NCI-H526 treated with DMSO at 0.1 percent for 48 hours (cell line): ENCODE measurements around the gene ALPK1.
"Not testable (repeated sequence)": the region's sequence is repeated elsewhere in the genome, so short reads cannot be mapped to it uniquely, and the experiment has no call there.

Source experiments
- DNase-seq: peaks from one replicate; lab custom pipeline; 2025; lab: John Stamatoyannopoulos, UW

Gene ALPK1

GRCh38 chr4:112379306-112379705 lies 82.1 kb downstream of the ALPK1 start:
- no peak for DNase-seq

DNA sequence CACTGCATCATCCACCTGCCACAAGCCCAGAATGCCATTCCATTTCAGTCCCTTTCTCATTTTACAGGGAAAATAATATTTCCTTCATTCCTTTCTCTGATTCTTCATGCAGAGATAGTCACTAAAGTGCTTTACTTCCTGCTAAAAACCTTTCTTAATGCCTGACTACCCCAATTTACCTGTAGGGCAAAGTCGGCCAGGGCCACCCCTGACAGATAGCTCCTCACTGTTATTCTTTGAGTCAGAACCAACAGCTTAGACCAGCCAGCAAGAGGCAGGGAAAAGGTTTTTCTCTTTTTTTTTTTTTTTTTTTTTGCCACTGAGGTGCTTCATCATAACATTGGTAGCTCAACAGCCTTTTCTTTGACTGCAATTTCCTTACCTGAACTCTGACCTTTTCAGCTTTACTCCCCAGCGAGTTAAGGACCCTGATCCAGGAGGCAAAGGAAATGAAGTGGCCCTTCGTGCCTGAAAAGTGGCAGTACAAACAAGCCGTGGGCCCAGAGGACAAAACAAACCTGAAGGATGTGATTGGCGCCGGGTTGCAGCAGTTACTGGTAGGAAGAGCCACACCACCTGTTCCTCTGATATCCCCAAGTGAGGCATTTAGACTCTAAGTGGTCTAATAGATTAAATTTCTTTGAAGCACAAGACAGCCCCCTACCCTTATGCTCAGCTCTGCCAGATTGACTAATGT lies 85.0 kb downstream of the ALPK1 start:
- DNase-seq: no peak

GRCh38 chr4:112386071-112386470 lies 88.9 kb downstream of the ALPK1 start:
- DNase-seq: no peak

DNA sequence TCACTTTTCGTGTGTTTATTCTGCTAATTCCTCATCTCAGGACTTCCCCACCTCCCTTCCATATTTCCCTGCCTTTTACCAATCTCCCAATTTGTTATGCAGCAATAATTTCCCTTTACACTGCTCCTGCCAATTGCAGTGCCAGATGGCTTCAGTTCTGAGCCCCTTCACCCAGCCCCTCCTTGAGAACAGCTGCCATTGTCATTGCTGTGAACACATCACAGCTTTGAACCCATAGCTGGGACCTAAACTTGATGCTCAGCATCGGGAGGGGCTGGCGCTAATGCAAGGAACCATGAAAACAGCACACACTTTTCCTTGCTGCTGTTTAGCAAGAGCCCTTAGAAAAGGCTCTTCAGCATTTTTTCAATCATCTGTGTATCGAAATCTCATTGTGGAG lies 104.9 kb downstream of the ALPK1 start:
- no peak for DNase-seq

DNA sequence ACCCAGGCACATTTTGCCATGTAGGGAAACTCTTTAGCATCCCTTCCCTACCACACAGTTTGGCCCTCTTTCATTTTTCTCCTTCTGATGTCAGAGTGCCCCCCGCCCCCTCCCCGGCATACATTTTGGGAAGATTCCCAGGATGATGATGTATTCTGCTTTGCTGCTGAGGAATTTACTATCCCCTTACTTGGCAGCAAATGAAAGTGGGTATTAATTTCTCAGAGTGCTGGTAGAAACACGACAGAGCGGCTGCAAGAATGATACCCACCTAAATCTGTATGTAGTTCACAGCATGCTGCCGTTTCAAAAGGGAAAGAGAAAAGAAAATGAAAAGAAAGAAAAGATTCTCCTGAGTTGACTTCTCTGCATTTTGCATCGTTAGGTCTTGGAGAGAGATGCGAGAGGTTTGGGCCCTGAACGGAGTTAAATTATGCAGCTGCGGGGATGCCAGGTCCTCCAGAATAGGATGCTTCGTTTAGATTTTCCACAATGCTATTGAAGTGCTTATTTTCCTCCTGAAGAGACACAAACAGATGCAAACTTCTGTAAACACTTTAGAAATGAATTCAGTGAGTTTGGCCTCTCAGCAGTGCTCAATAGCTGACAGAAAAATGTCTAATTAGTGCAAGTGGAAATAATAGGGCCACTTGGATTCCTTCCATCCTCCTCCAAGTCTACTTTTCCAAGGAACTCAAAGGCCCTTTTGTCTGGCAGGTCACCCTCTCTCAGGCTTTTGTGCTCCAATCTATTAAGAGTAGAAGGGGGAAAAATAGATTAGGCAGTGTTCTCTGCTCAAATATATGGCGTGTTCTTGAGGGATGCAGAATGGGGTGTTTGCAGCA lies 106.2 kb downstream of the ALPK1 start:
- DNase-seq: no peak

DNA sequence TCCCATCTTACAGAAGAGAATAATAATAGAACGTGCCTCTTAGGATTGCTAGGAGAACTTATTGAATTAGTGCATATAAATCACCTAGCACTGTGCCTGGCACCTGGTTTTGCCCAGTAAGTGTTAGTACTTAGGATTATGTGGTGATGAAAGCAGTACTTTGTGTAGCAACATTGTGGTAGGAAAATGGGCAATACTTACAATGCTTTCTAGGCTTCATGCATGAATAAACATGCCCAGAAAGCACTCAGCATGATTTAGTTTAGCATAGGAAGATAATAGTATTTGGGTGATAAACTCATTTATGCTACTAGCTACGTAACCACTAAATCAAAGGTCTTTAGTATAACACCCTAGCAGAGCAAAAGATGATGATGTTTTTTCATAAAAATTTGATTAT lies 113.2 kb downstream of the ALPK1 start:
- DNase-seq: no peak

GRCh38 chr4:112410804-112411203 lies 113.6 kb downstream of the ALPK1 start:
- DNase-seq: no peak

- no peak for DNase-seq
Observed at GRCh38 chr4:112411781-112412550, 114.8 kb downstream of the ALPK1 start.

DNA sequence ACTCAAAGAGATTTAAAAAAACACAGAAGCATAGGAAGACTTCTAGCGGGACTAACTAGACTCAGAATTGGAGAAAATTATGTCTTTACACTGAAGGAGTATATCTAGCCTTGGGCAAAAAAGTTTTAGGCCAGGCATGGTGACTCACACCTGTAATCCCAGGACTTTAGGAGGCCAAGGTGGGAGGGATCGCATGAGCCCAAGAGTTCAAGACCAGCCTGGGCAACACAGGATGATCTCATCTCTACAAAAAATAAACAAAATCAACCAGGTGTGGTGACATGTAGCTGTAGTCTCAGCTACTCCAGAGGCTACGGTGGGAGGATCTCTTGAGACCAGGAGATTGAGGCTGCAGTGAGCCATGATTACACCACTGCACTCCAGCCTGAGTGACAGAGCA lies 119.3 kb downstream of the ALPK1 start:
- DNase-seq: no peak

GRCh38 chr4:112418092-112418491 lies 120.9 kb downstream of the ALPK1 start:
- DNase-seq: no peak

DNA sequence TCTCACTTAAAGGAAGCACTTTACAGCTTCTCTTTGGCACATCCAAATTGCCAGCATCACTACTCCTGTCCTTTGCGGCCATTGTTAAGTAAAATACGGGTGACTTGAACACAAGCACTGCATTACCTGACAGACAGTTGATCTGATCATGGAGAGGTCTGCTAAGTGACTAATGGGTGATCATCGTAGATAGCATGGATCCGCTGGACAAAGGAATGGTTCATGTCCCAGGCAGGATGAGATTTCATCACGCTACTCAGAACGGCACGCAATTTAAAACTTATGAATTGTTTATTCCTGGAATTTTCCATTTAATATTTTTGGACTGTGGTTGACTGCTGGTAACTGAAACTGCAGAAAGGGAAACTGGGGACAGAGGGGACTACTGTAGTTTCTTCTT lies 124.7 kb downstream of the ALPK1 start:
- no peak for DNase-seq

DNA sequence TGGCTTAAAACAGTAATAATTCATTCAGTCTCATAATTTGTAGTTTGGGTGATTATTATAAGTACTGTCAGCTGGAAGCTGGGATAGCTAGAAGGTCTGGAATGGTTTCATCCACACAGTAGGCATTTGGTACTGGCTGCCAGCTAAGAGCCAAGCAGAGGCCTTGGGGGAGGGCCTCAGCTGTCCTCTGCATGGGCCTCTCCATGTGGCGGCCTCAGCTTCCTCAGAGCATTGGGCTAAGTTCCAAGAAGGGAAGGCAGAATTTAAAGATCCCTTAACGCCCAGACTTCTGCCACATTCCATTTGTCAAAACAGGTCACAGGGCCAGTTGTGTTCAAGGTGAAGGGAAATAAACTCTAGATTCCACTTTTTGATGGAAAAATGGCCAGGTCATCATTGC lies 125.5 kb downstream of the ALPK1 start:
- no peak for DNase-seq

DNA sequence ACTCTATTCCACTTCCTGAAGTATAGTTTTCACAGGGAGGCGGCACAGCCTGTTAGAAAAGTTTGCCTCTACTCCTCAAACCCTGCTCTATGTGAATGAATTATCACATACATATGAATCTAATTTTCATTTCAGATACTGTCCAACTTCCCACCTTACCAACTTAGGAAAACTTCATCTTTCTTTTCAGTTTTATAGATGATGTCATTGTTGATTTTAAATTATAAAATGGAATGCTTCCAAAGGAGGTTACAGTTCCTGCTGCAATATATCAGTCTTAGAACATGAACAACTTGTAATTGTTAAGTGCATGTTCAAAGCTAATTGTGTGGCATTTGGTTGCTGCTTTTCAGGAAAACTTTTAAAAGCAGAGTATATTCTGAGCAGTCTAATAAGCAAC lies 126.4 kb downstream of the ALPK1 start:
- no peak for DNase-seq

- no peak for DNase-seq
Observed at GRCh38 chr4:112425823-112426222, 128.7 kb downstream of the ALPK1 start.

- no peak for DNase-seq
Observed at GRCh38 chr4:112426416-112426815, 129.2 kb downstream of the ALPK1 start.

DNA sequence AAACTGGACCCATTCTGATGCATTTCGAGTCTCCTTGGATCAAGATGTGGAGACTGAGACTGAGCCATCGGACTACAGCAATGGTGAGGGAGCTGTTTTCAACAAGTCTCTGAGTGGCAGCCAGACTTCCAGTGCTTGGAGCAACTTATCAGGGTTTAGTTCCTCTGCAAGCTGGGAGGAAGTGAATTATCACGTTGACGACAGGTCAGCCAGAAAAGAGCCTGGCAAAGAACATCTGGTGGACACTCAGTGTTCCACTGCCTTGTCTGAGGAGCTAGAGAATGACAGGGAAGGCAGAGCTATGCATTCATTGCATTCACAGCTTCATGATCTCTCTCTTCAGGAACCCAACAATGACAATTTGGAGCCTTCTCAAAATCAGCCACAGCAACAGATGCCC lies 134.0 kb downstream of the ALPK1 start:
- DNase-seq: no peak

GRCh38 chr4:112436987-112437386 lies 139.8 kb downstream of the ALPK1 start:
- DNase-seq: no peak

DNA sequence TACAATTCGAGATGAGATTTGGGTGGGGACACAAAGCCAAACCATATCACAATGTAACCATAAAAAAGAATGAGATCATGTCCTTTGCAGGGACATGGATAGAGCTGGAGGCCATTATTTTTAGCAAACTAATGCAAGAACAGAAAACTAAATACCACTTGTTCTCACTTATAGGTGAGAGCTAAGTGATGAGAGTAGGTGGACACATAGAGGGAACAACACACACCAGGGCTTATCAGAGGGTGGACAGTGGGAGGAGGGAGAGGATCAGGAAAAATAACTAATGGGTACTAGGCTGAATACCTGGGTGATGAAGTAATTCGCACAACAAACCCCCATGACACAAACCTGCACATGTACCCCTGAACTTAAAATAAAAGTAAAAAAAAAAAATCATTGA lies 145.1 kb downstream of the ALPK1 start:
- not testable (repeated sequence) for DNase-seq

GRCh38 chr4:112448306-112449132 lies 151.3 kb downstream of the ALPK1 start:
- peak; percentile 86 for DNase-seq

DNA sequence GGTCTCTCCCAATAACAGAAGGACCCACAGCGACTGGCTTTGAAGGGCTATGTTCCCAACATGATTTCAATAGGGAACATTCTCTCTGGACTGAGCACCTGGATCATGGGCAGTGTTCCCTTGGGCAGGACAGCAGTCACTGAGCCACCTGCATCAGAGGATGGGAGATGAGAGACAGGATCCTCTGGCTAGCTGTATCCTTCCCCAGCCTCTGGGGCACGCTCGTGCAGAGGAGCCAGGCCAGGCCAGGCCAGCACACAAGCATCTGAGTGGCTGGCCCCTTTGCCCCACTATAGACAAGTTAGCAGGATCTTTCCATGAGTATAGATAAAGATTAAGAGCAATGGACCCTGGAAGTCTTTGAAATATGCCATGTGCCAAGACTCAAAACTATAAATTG lies 152.5 kb downstream of the ALPK1 start:
- DNase-seq: no peak

- DNase-seq: no peak
Observed at GRCh38 chr4:112451104-112451503, 153.9 kb downstream of the ALPK1 start.

- DNase-seq: no peak
Observed at GRCh38 chr4:112451831-112452230, 154.7 kb downstream of the ALPK1 start.
